ENCODE results near the gene GNB1L. TPM values are rescaled to one million over a fixed set of nuclear protein-coding genes. Genes with fewer than 3 reads are reported as not detected.

Gene GNB1L
- total and polyA plus RNA-seq, 9 of the 15 experiments (the other 6 are each of a cell fraction or from before 2014, with no cell fraction given) = 0.56 to 50.5 (median 10.2) TPM

- Histone ChIP-seq H4K20me1 (replicated peaks; ENCODE audit: control insufficient read depth, insufficient read depth, low read length) (peaks cover 41% of the 10 kb centered on the region), H3K36me3 (ENCODE audit: control insufficient read depth, insufficient read depth, low read length) (no peaks in the 10 kb centered on the region), H3K9me1 (ENCODE audit: control insufficient read depth, insufficient read depth, low read length) (no peaks in the 10 kb centered on the region), H3K4me2 (ENCODE audit: insufficient read depth, low read length) (no peak overlapping the region), H3K9ac (ENCODE audit: insufficient read depth in 1 of 2, low read depth in 2 of 2, low read length in 2 of 2) (no peak overlapping the region), H3K27me3 (ENCODE audit: control insufficient read depth in 2 of 2, insufficient read depth in 2 of 2, low read length in 2 of 2) (peaks cover 26 to 68% of the 10 kb centered on the region in 2 experiments; a peak in 4 of 5 replicates), H3K9me3 (replicated peaks; ENCODE audit: control insufficient read depth, insufficient read depth, low read depth, low read length) (no peaks in the 10 kb centered on the region), H2AFZ (ENCODE audit: low read depth, low read length) (no peak overlapping the region), H3K4me3 (no peak overlapping the region), H3K4me1 (replicated peaks in 1 of 2; ENCODE audit: control insufficient read depth in 2 of 2, insufficient read depth in 2 of 2, low read length in 2 of 2) (peaks cover 5 to 71% of the 10 kb centered on the region in 2 experiments), H3K79me2 (ENCODE audit: control insufficient read depth, insufficient read depth, low read length) (no peaks in the 10 kb centered on the region), H3K27ac (ENCODE audit: extremely low read depth, low read depth, low read length) (no peak overlapping the region)
- WGBS (ENCODE audit: insufficient coverage, low coverage, missing lambda C conversion rate) = 2% methylated on average over 12 of the region's 12 CpGs
- BruUV-seq (replicated peaks) = no TSS peak
- intact Hi-C loops (cut with micrococcal nuclease) = no loop called here
- no peak for ATAC-seq
- DNase-seq (ENCODE audit: extremely low read depth in 1 of 4, low spot score in 3 of 4) = peak in 1 of 4 experiments; percentile 60
- in situ Hi-C loops (cut with MboI) = no loop called here
- ChIA-PET CTCF (ENCODE audit: low intra/inter-chr PET ratio) (interaction anchor here (0.6 kb wide), 1 partner anchor 782 kb away, joined by 3 read pairs; no protein-coding TSS in a partner anchor), POLR2A (interaction anchor here (0.6 to 1.0 kb wide), 5 partner anchors 12 to 279 kb away, joined by 3 to 4 read pairs (median 3); no protein-coding TSS in a partner anchor)
- TF ChIP-seq PKNOX1 (IDR thresholded peaks at IDR 0.05) (peak; percentile 48; the same call in 1 of the 2 replicates), DLX4 (CRISPR knock-in tag; IDR thresholded peaks at IDR 0.05) (no peak), MEIS2 (IDR thresholded peaks at IDR 0.05; ENCODE audit: partially characterized antibody) (peak; percentile 40), RBBP5 (IDR thresholded peaks at IDR 0.05; ENCODE audit: borderline replicate concordance, insufficient read depth, low read length, poor library complexity, severe bottlenecking) (peak; percentile 8)
- no peak for FAIRE-seq
These were observed 107.1 kb downstream of the GNB1L start for GRCh38 chr22:19747551-19747950.
